Smooth muscle cell (in vitro differentiated cells): ENCODE results near the gene ADAM8. TPM values are rescaled to one million over a fixed set of nuclear protein-coding genes. Genes with fewer than 3 reads are reported as not detected.

Experiments used
- DNase-seq: peaks from one replicate; lab custom pipeline; 2025; ENCODE audit not compliant: unreplicated experiment; lab: John Stamatoyannopoulos, UW
- H2AFZ ChIP-seq: fragments of 200-600 bp; sonication (generic); 2 replicates; pipeline ENCODE4 v1.6.0; 2016; ENCODE audit warnings: antibody characterized with exemption, low read depth, mild to moderate bottlenecking
- H3F3A ChIP-seq: fragments of 200-600 bp; sonication (generic); 2 replicates; pipeline ENCODE4 v1.6.0; 2017; ENCODE audit warnings: antibody characterized with exemption, low read depth
- H3K27ac ChIP-seq: fragments of 200-600 bp; sonication (generic); 2 replicates; pipeline ENCODE4 v1.5.1; 2016; ENCODE audit warnings: low read depth, mild to moderate bottlenecking
- H3K27me3 ChIP-seq: fragments of 200-600 bp; sonication (generic); 2 replicates; pipeline ENCODE4 v1.6.1; 2016; ENCODE audit warnings: low read depth, mild to moderate bottlenecking
- H3K36me3 ChIP-seq: fragments of 200-600 bp; sonication (generic); 2 replicates; pipeline ENCODE4 v1.5.1; 2016; ENCODE audit warnings: low read depth
- H3K4me1 ChIP-seq: fragments of 200-600 bp; sonication (generic); 2 replicates; pipeline ENCODE4 v1.5.1; 2016; ENCODE audit warnings: low read depth
- H3K4me2 ChIP-seq: fragments of 200-600 bp; sonication (generic); 2 replicates; pipeline ENCODE4 v1.6.0; 2016; ENCODE audit warnings: mild to moderate bottlenecking
- H3K4me3 ChIP-seq: fragments of 200-600 bp; sonication (generic); 2 replicates; pipeline ENCODE4 v1.5.1; 2016; ENCODE audit warnings: mild to moderate bottlenecking
- H3K79me2 ChIP-seq: fragments of 200-600 bp; sonication (generic); 2 replicates; pipeline ENCODE4 v1.6.0; 2016; ENCODE audit warnings: low read depth, mild to moderate bottlenecking
- H3K9ac ChIP-seq: fragments of 200-600 bp; sonication (generic); 2 replicates; pipeline ENCODE4 v1.6.0; 2016; ENCODE audit warnings: low read depth
- H3K9me3 ChIP-seq: fragments of 200-600 bp; sonication (generic); replicated peaks from 2 replicates; pipeline ENCODE4 v1.5.1; 2016; ENCODE audit warnings: low read depth
- H4K20me1 ChIP-seq: fragments of 200-600 bp; sonication (generic); 2 replicates; pipeline ENCODE4 v1.6.0; 2016; ENCODE audit warnings: low read depth
- WGBS: methylation state at CpG from one replicate; pipeline ENCODE4 v1.1.7; 2016; ENCODE audit warnings: low lambda C conversion rate; 5-methylcytosine and 5-hydroxymethylcytosine counted together
- polyA plus RNA-seq: library from polyadenylated mRNA; unstranded; fragments of >200 nt; fragmentation: Nextera tagmentation; extraction: Ambion mirVana; gene quantifications from 2 replicates; pipeline ENCODE4 v1.2.1, GENCODE V29; 2016
- total RNA-seq: library from RNA; depleted of rRNA; stranded (reverse); fragments of >200 nt; gene quantifications from 2 replicates; pipeline ENCODE4 v1.2.3, GENCODE V29; 2014
- TF ChIP-seq, protein P1 (sequence below): fragments of 200-600 bp; sonication (generic); IDR thresholded peaks from 2 replicates; pipeline ENCODE4 v1.5.1; 2017; ENCODE audit warnings: borderline replicate concordance, mild to moderate bottlenecking, antibody characterized with exemption; ENCODE audit not compliant: insufficient read depth, poor library complexity, severe bottlenecking

ADAM8 gene
- total and polyA plus RNA-seq, 2 experiments from 2014 or later: 0.36 to 0.70 TPM

DNA sequence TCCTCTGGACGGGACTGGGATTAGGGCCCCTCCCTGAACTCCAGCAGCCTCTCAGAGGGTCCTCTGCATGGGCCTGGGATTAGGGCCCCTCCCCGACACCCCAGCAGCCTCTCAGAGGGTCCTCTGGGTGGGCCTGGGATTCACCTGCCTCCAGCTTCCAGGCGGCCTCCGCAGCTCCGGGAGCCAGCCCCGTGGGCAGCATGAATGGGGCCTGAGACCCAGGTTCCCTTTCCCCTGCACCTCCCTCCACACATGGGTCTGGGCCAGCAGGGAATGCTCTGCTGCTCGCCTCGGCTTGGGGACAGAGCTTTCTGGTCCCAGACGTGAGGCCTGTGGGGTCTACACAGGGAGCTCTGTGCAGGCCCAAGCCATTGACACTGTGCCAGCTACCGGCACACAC lies 26.5 kb upstream of the ADAM8 start:
- no peak for DNase-seq
- Histone ChIP-seq H3K4me3 (no peak overlapping the region), H4K20me1 (peaks cover 72% of the 10 kb centered on the region), H3K79me2 (peaks cover 58% of the 10 kb centered on the region), H3K9ac (no peak overlapping the region), H2AFZ (no peak overlapping the region), H3K4me2 (no peak overlapping the region), H3K27ac (no peak overlapping the region), H3K4me1 (peaks cover 6% of the 10 kb centered on the region), H3K27me3 (no peaks in the 10 kb centered on the region), H3K36me3 (peaks cover 5% of the 10 kb centered on the region), H3F3A (no peaks in the 10 kb centered on the region), H3K9me3 (no peaks in the 10 kb centered on the region)
- 99% methylated on average over 10 of the region's 10 CpGs for WGBS
- TF ChIP-seq, protein P1, sequence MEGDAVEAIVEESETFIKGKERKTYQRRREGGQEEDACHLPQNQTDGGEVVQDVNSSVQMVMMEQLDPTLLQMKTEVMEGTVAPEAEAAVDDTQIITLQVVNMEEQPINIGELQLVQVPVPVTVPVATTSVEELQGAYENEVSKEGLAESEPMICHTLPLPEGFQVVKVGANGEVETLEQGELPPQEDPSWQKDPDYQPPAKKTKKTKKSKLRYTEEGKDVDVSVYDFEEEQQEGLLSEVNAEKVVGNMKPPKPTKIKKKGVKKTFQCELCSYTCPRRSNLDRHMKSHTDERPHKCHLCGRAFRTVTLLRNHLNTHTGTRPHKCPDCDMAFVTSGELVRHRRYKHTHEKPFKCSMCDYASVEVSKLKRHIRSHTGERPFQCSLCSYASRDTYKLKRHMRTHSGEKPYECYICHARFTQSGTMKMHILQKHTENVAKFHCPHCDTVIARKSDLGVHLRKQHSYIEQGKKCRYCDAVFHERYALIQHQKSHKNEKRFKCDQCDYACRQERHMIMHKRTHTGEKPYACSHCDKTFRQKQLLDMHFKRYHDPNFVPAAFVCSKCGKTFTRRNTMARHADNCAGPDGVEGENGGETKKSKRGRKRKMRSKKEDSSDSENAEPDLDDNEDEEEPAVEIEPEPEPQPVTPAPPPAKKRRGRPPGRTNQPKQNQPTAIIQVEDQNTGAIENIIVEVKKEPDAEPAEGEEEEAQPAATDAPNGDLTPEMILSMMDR: no peak

DNA sequence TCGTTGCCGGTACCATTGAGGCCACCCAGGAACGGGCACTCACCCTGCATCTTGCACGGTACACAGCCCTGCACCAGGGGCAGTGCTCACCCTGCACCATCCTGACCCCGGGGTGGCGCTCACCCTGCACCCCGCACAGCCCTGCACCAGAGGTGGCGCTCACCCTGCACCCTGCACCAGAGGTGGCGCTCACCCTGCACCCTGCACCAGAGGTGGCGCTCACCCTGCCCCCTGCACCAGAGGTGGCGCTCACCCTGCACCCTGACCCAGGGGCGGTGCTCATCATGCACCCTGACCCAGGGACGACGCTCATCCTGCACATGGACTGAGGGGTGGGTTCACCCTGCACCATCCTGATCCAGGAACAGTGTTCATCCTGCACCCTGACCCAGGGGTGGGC lies 25.6 kb upstream of the ADAM8 start:
- H3K9ac ChIP-seq: no peak overlapping the region
- peaks cover 64% of the 10 kb centered on the region for H4K20me1 ChIP-seq
- H3K27ac ChIP-seq: no peak overlapping the region
- peaks cover under 1% of the 10 kb centered on the region for H3K4me1 ChIP-seq
- no peaks in the 10 kb centered on the region for H3F3A ChIP-seq
- no peak overlapping the region for H3K4me2 ChIP-seq
- H3K36me3 ChIP-seq: peaks cover 5% of the 10 kb centered on the region
- DNase-seq: no peak
- no peaks in the 10 kb centered on the region for H3K27me3 ChIP-seq
- WGBS: 100% methylated on average over 12 of the region's 14 CpGs
- H3K4me3 ChIP-seq: no peak overlapping the region
- H3K79me2 ChIP-seq: peaks cover 48% of the 10 kb centered on the region
- no peak overlapping the region for H2AFZ ChIP-seq
- no peaks in the 10 kb centered on the region for H3K9me3 ChIP-seq
- TF ChIP-seq, protein P1: no peak

DNA sequence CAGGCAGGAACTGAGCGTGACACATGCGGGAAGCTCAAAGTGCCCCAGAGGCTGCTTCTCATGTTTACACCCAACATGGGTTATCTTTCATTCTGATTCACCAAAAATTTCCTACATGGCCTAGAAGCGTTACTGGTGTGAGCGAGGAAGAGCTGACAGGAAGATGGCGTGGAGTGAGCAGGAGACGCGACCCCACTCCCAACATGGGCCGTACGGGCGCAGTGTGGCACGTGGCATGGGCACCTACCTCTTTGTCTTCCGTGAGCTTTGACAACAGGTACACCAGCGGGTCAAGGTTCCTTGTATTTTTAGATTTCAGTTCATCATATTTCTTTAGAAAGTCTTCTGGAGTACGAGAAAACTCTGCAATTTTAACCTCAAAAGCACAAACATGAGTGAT lies 23.1 kb upstream of the ADAM8 start:
- H3K36me3 ChIP-seq: peaks cover 5% of the 10 kb centered on the region
- no peak overlapping the region for H3K4me3 ChIP-seq
- 99% methylated on average over 14 of the region's 14 CpGs for WGBS

DNA sequence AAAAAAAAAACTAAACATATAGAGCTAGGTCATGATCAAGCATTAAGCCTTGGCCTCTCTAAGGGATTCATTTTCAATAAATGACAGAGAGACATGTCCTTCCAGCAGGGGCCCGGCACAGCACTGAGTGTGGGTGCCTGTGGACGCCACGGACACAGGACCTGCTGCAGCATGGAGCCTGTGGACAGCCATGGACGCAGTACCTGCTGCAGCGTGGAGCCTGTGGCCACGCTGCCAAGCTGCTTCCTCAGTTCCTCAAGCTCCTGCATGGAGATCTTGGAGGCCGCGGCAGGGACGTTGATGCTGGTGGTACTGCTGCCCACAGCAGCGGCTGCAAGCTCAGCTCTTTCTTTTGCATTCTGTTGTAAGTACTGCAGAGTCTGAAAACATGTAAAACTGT lies 22.6 kb upstream of the ADAM8 start:
- no peak for DNase-seq
- Histone ChIP-seq H3K79me2 (peaks cover 18% of the 10 kb centered on the region), H3K4me2 (no peak overlapping the region), H3K9me3 (no peaks in the 10 kb centered on the region), H2AFZ (no peak overlapping the region), H3K9ac (no peak overlapping the region), H3K36me3 (peaks cover 5% of the 10 kb centered on the region), H3F3A (no peaks in the 10 kb centered on the region), H3K27me3 (no peaks in the 10 kb centered on the region), H3K4me1 (no peaks in the 10 kb centered on the region), H3K27ac (no peak overlapping the region), H3K4me3 (no peak overlapping the region), H4K20me1 (peaks cover 35% of the 10 kb centered on the region)
- TF ChIP-seq, protein P1: no peak
- 96% methylated on average over 10 of the region's 10 CpGs for WGBS

More for the DNA sequence above, 23.1 kb upstream of the ADAM8 start:
- Histone ChIP-seq H3K27ac (no peak overlapping the region), H2AFZ (no peak overlapping the region), H3K79me2 (peaks cover 24% of the 10 kb centered on the region), H3K4me1 (no peaks in the 10 kb centered on the region), H3K9me3 (no peaks in the 10 kb centered on the region), H3K4me2 (no peak overlapping the region), H3K27me3 (no peaks in the 10 kb centered on the region), H4K20me1 (peaks cover 40% of the 10 kb centered on the region), H3F3A (no peaks in the 10 kb centered on the region), H3K9ac (no peak overlapping the region)
- TF ChIP-seq, protein P1: no peak
- DNase-seq: no peak
